K562 (cell line): ENCODE results near the gene PSORS1C1. TPM values are rescaled to one million over a fixed set of nuclear protein-coding genes. Genes with fewer than 3 reads are reported as not detected.

Experiments
- ARID1B ChIP-seq: fragments of 450-650 bp; IDR thresholded peaks from 2 replicates; pipeline ENCODE4 v1.6.1; 2016; ENCODE audit warnings: antibody characterized with exemption, mild to moderate bottlenecking, inconsistent platforms
- ATF4 ChIP-seq: fragments of 450-650 bp; formaldehyde crosslinking; IDR thresholded peaks from 2 replicates; pipeline ENCODE4 v1.4.0; 2022; ENCODE audit warnings: mild to moderate bottlenecking, moderate library complexity
- BACH1 ChIP-seq: fragments of 200-800 bp; sonication (Bioruptor generic); IDR thresholded peaks from 2 replicates; pipeline ENCODE4 v1.6.1; 2016; ENCODE audit warnings: missing genetic modification characterization, missing compliant biosample characterization
- CHD1 ChIP-seq: fragments of 200-600 bp; sonication (generic); IDR thresholded peaks from one replicate; pipeline ENCODE4 v1.6.1; 2012; ENCODE audit warnings: mild to moderate bottlenecking, moderate library complexity, low read length, inconsistent platforms
- CLOCK ChIP-seq: fragments of 250-450 bp; sonication (Bioruptor Pico); IDR thresholded peaks from 2 replicates; pipeline ENCODE4 v1.4.0; 2020; ENCODE audit warnings: mild to moderate bottlenecking, moderate library complexity, borderline replicate concordance
- FUS ChIP-seq: fragments of 200-400 bp; formaldehyde crosslinking; optimal IDR thresholded peaks from 2 replicates; pipeline ENCODE3; 2017; ENCODE audit warnings: low read depth, low read length
- HDAC3 ChIP-seq: fragments of 450-650 bp; IDR thresholded peaks from 2 replicates; pipeline ENCODE4 v1.6.1; 2018; ENCODE audit warnings: borderline replicate concordance, mild to moderate bottlenecking, moderate library complexity; ENCODE audit not compliant: partially characterized antibody
- HES1 ChIP-seq: fragments of 450-650 bp; IDR thresholded peaks from 2 replicates; pipeline ENCODE4 v1.6.1; 2016; ENCODE audit warnings: low read depth, mild to moderate bottlenecking, moderate library complexity
- POLR2G ChIP-seq: fragments of 200-400 bp; formaldehyde crosslinking; IDR thresholded peaks from 2 replicates; pipeline ENCODE4 v1.6.1; 2017; ENCODE audit warnings: low read depth, mild to moderate bottlenecking, antibody characterized with exemption, low read length, moderate library complexity
- RBM17 ChIP-seq: fragments of 200-400 bp; formaldehyde crosslinking; IDR thresholded peaks from 2 replicates; pipeline ENCODE4 v1.6.1; 2017; ENCODE audit warnings: low read depth, mild to moderate bottlenecking, low read length, borderline replicate concordance
- RBM39 ChIP-seq: fragments of 200-400 bp; formaldehyde crosslinking; optimal IDR thresholded peaks from 2 replicates; pipeline ENCODE3; 2018; ENCODE audit warnings: low read depth, low read length
- RFX7 ChIP-seq: fragments of 250-450 bp; sonication (Bioruptor Pico); IDR thresholded peaks from 2 replicates; pipeline ENCODE4 v1.5.1; 2021; ENCODE audit warnings: mild to moderate bottlenecking
- SIRT6 ChIP-seq: IDR thresholded peaks from one replicate; pipeline ENCODE4 v1.6.1; 2012; ENCODE audit warnings: low read depth, mild to moderate bottlenecking, control low read depth, inconsistent platforms, low read length, moderate library complexity
- SMAD1 ChIP-seq: fragments of 150-350 bp; IDR thresholded peaks from 2 replicates; pipeline ENCODE4 v1.6.1; 2014; ENCODE audit warnings: low read length, low read depth; ENCODE audit not compliant: partially characterized antibody
- SMARCA5 ChIP-seq: fragments of 450-650 bp; IDR thresholded peaks from 2 replicates; pipeline ENCODE4 v1.6.1; 2016
- ZBTB2 ChIP-seq: fragments of 450-650 bp; IDR thresholded peaks from 2 replicates; pipeline ENCODE4 v1.6.1; 2016; ENCODE audit warnings: antibody characterized with exemption
- ZNF12 ChIP-seq: sonication (generic); formaldehyde crosslinking; IDR thresholded peaks from 2 replicates; pipeline ENCODE4 v1.4.0; 2020; ENCODE audit warnings: mild to moderate bottlenecking, missing genetic modification reagents
- ZNF212 ChIP-seq: fragments of 450-650 bp; formaldehyde crosslinking; IDR thresholded peaks from 2 replicates; pipeline ENCODE4 v1.4.0; 2020; ENCODE audit warnings: mild to moderate bottlenecking
- ZNF23 ChIP-seq: fragments of 250-450 bp; sonication (Bioruptor Pico); IDR thresholded peaks from 2 replicates; pipeline ENCODE4 v1.4.0; 2020; ENCODE audit warnings: mild to moderate bottlenecking
- ZNF277 ChIP-seq: fragments of 250-450 bp; sonication (Bioruptor Pico); IDR thresholded peaks from 2 replicates; pipeline ENCODE4 v1.8.0; 2022; ENCODE audit warnings: inconsistent platforms, mild to moderate bottlenecking, moderate library complexity, borderline replicate concordance
- ZNF707 ChIP-seq: fragments of 250-450 bp; sonication (Bioruptor Pico); conservative IDR thresholded peaks from 2 replicates; pipeline ENCODE4 v1.8.0; 2022; ENCODE audit warnings: inconsistent platforms, mild to moderate bottlenecking, moderate library complexity
- polyA plus RNA-seq, 8 experiments: library from polyadenylated mRNA; depleted of rRNA in 4 of 8; stranded (reverse) in 5 of 8; unstranded in 3 of 8; fragments of >200 nt; fragmentation: Nextera tagmentation in 2 of 8; fragmentation: Illumina TruSeq in 1 of 8; extraction: Ambion mirVana in 2 of 8; extraction: Trizol in 1 of 8; gene quantifications; 2 replicates each; pipeline versions ENCODE4 v1.2.1 to v1.2.3, GENCODE V29; 2011 to 2014; ENCODE audit warnings: inconsistent platforms in 1 of 8, missing spikeins in 1 of 8
- total RNA-seq, 7 experiments: library from RNA; depleted of rRNA in 6 of 7; stranded (reverse); fragments of >200 nt in 6 of 7; fragmentation: Illumina TruSeq in 2 of 7; extraction: Trizol in 2 of 7; gene quantifications; 2 replicates each; pipeline versions ENCODE4 v1.2.1 to v1.2.3, GENCODE V29; 2011 to 2021; ENCODE audit warnings: low replicate concordance in 1 of 7

The PSORS1C1 gene
- total and polyA plus RNA-seq, 9 of the 15 experiments (the other 6 are each of a cell fraction or from before 2014, with no cell fraction given) = 0.11 TPM; not detected in 8

- TF ChIP-seq ZNF277 (CRISPR knock-in tag) = no peak
- TF ChIP-seq SMARCA5 = 0 out of 2 replicates have a peak, but pooled peaks have one; percentile 22
- TF ChIP-seq RBM39 = no peak
- no peak for TF ChIP-seq RBM17
- no peak for TF ChIP-seq ARID1B
- no peak for TF ChIP-seq ZNF707 (CRISPR knock-in tag)
- TF ChIP-seq ATF4 = no peak
- no peak for TF ChIP-seq CHD1
- no peak for TF ChIP-seq HES1
- no peak for TF ChIP-seq CLOCK (CRISPR knock-in tag)
- no peak for TF ChIP-seq SMAD1
- no peak for TF ChIP-seq ZNF23
- TF ChIP-seq HDAC3 = no peak
- 0 out of 2 replicates have a peak, but pooled peaks have one; percentile 33 for TF ChIP-seq ZBTB2
- TF ChIP-seq ZNF12 = no peak
- no peak for TF ChIP-seq ZNF212 (CRISPR knock-in tag)
- TF ChIP-seq SIRT6 = no peak
- TF ChIP-seq FUS = no peak
- 0 out of 2 replicates have a peak, but pooled peaks have one; percentile 36 for TF ChIP-seq POLR2G
- TF ChIP-seq BACH1 = no peak
- no peak for TF ChIP-seq RFX7 (CRISPR knock-in tag)
These were observed 44.6 kb downstream of the PSORS1C1 start (continued) for GRCh38 chr6:31158863-31159855.
